Activated CD8-positive, alpha-beta memory T cell treated with anti-CD3 and anti-CD28 coated beads, Interleukin-2, amount 50 U/mL, for 4 hours (primary cell): ENCODE data around the gene HIC2.
"Not testable (repeated sequence)": the region's sequence is repeated elsewhere in the genome, so short reads cannot be mapped to it uniquely, and the experiment has no call there.

Source experiments
- DNase-seq: peaks from one replicate; pipeline ENCODE4 v3.0.0-alpha.2; 2020

HIC2 gene

GRCh38 chr22:21497984-21498383 is 80.8 kb downstream of the HIC2 start:
- not testable (repeated sequence) for DNase-seq

DNA sequence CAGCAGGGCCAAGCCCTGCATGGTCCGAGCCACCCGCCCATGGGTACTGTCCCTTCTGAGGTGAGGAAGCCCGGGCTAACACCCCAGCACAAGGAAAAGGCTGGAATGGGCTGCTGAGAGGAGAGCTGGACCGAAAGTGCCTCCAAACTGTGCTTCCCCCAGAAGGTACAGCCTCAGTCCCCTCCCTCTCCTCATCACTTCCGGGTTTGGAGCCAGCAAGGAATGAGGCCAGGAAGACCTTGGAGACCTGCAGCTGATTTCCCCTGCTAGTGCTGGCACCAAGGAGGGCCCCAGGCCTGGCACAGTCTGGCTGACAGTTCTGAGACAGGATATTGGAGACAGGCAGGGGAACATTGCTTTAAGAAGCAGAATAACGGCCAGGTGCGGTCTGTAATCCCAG is 81.3 kb downstream of the HIC2 start:
- DNase-seq: not testable (repeated sequence)

DNA sequence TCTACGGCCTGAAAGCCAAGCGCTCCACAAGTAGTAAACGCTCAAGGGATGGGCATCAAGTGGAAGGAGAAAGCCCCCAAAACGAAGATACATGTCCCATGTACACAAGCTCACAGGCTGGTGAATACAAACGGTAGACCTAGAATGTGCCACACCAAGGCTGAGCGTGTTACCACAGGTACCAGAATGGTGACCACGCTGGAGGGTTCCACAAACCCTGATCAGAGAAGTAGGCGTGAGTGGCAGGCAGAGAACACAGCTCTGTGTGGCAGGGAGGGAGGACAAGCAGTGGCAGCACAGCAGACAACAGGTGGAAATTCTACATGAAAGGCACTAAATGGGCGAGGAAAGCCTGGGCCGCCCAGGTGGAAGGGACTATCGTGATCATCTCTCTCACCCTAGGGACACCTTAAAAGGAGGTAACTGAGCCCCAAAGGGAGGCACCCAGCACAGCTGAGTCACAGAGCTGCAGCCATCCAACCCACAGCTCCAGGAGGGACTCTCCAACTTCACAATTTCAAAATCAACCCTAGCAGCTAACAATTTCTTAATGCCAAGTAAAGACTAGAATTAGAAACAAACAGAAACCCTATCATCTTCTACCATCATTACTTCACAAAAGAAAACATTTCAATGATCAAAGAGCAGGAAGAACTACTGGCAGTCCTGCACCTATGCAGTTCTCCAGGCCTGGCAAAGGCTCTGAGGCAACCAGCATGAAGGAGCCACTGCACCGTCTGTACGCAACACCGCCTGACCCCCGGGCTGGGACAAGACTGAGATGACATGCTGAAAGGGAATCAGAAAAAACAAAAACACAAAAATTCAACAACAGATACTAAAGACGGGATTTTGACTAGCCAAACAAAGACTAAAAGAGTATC is 82.7 kb downstream of the HIC2 start:
- DNase-seq: not testable (repeated sequence)
